Common myeloid progenitor, CD34-positive (primary cell): ENCODE results near the gene RAVER2.

Experiments used
- CTCF ChIA-PET: fragments of 350-600 bp; sonication (Branson Sonifier 250); formaldehyde crosslinking; loops from one replicate; lab custom pipeline; 2021; ENCODE audit warnings: antibody characterized with exemption; lab: Charles Lee
- POLR2A ChIA-PET: fragments of 350-600 bp; sonication (Branson Sonifier 250); formaldehyde crosslinking; loops from one replicate; lab custom pipeline; 2021; ENCODE audit warnings: antibody characterized with exemption; lab: Charles Lee
- DNase-seq, 3 donors: peaks; one replicate each; pipeline versions ENCODE4 v3.0.0 to v3.0.0-alpha.2; 2013
- H3K27ac ChIP-seq, 2 experiments: 1 replicate in 1 of 2; 2 replicates in 1 of 2; pipeline ENCODE4 v1.7.0; 2013; ENCODE audit warnings: inconsistent platforms in 2 of 2, low read length in 2 of 2, mild to moderate bottlenecking in 2 of 2, low read depth in 1 of 2, moderate library complexity in 1 of 2; ENCODE audit not compliant: severe bottlenecking in 2 of 2, insufficient read depth in 1 of 2, poor library complexity in 1 of 2
- H3K27me3 ChIP-seq, 5 experiments: replicated peaks in 2 of 5; 1 replicate in 3 of 5; 2 replicates in 2 of 5; pipeline versions ENCODE4 v1.6.1 to v1.7.0; 2013; ENCODE audit warnings: low read length in 4 of 5, mild to moderate bottlenecking in 2 of 5, moderate library complexity in 2 of 5, inconsistent platforms in 1 of 5; ENCODE audit not compliant: insufficient read depth in 5 of 5, control insufficient read depth in 4 of 5
- H3K36me3 ChIP-seq, 4 experiments: 1 replicate in 2 of 4; 2 replicates in 2 of 4; pipeline versions ENCODE4 v1.6.1 to v1.7.0; 2013; ENCODE audit warnings: low read length in 3 of 4, control low read depth in 1 of 4, mild to moderate bottlenecking in 1 of 4; ENCODE audit not compliant: control insufficient read depth in 4 of 4, insufficient read depth in 4 of 4
- H3K4me1 ChIP-seq, 4 experiments: 1 replicate in 3 of 4; 2 replicates in 1 of 4; pipeline versions ENCODE4 v1.6.1 to v1.7.1; 2013; ENCODE audit warnings: low read length in 3 of 4, mild to moderate bottlenecking in 3 of 4, control low read depth in 1 of 4, inconsistent platforms in 1 of 4, moderate library complexity in 1 of 4; ENCODE audit not compliant: control insufficient read depth in 4 of 4, insufficient read depth in 4 of 4; ENCODE audit errors: control extremely low read depth in 1 of 4
- H3K4me3 ChIP-seq, 7 experiments: 1 replicate in 4 of 7; 2 replicates in 3 of 7; pipeline versions ENCODE4 v1.5.1 to v1.7.0; 2013; ENCODE audit warnings: mild to moderate bottlenecking in 7 of 7, low read length in 6 of 7, moderate library complexity in 6 of 7, inconsistent platforms in 2 of 7, low read depth in 2 of 7, control low read depth in 1 of 7; ENCODE audit not compliant: insufficient read depth in 4 of 7, control insufficient read depth in 1 of 7; ENCODE audit errors: extremely low read depth in 1 of 7
- H3K9me3 ChIP-seq, 5 experiments: 1 replicate in 4 of 5; 2 replicates in 1 of 5; pipeline versions ENCODE4 v1.6.1 to v1.7.1; 2013; ENCODE audit warnings: low read length in 4 of 5, mild to moderate bottlenecking in 2 of 5, inconsistent platforms in 1 of 5, low read depth in 1 of 5, moderate library complexity in 1 of 5; ENCODE audit not compliant: control insufficient read depth in 4 of 5, insufficient read depth in 2 of 5; ENCODE audit errors: control extremely low read depth in 1 of 5
- WGBS: methylation state at CpG from one replicate; pipeline ENCODE4 v1.1.5; 2013; ENCODE audit not compliant: insufficient coverage; 5-methylcytosine and 5-hydroxymethylcytosine counted together

The RAVER2 gene

DNA sequence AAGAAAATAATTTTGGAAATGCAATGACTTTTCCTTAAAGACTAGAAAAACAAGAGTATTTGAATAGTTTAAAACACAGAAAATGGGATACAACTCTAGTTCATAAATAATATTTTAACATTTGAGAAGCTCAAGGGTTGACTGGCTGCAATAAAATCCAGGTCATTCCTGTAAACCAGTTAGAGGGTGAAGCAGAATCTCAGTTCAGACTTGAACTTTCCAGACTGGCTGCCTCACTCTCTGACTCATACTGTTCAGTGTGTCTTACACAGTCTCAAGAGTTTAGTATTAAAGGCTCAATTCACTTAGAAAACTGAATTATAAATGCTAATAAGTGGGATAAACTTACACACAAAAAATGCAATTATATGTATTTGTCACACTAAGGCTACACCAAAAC lies 89.9 kb downstream of the RAVER2 start:
- peak overlapping the region in 1 of 2 experiments; percentile 2 for H3K27ac ChIP-seq
- no peaks in the 10 kb centered on the region for H3K27me3 ChIP-seq
- POLR2A ChIA-PET = no interaction called here
- H3K4me1 ChIP-seq = no peaks in the 10 kb centered on the region
- H3K9me3 ChIP-seq = no peaks in the 10 kb centered on the region
- peaks cover 23 to 90% (median 69%) of the 10 kb centered on the region in 4 experiments for H3K36me3 ChIP-seq
- H3K4me3 ChIP-seq = no peak overlapping the region
- no peak for DNase-seq
- CTCF ChIA-PET = interaction anchor here (1.2 to 3.5 kb wide), 2 partner anchors 11 to 23 kb away, joined by 3 to 15 read pairs; no protein-coding TSS in a partner anchor

DNA sequence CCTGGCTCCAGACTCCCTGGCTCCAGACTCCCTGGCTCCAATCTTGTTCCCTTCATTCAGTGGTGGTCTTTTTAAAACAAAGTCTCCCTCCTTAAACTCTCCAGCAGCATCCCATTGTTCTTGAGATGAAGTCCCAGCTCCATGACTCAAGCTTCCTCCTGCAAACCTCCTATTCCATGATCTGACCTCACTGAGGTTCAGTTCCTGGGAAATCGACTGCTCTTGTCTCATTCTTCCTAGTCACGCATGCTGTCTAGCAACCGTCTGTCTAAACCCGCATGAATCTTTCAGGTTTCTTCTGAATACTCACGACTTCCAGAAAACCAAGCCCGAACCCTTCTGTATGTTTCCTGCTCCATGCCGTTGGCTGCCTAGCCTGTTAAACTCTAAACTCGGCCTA lies 91.9 kb downstream of the RAVER2 start:
- no peak for DNase-seq
- ChIA-PET CTCF (interaction anchor here (1.0 kb wide), 1 partner anchor 13 kb away, joined by 4 read pairs; no protein-coding TSS in a partner anchor), POLR2A (no interaction called here)
- no peaks in the 10 kb centered on the region for H3K27me3 ChIP-seq
- peaks cover 27 to 93% (median 78%) of the 10 kb centered on the region in 4 experiments for H3K36me3 ChIP-seq
- no peaks in the 10 kb centered on the region for H3K9me3 ChIP-seq
- no peaks in the 10 kb centered on the region for H3K4me1 ChIP-seq
- no peak overlapping the region for H3K4me3 ChIP-seq
- 93% methylated on average over 8 of the region's 8 CpGs for WGBS
- no peak overlapping the region for H3K27ac ChIP-seq

DNA sequence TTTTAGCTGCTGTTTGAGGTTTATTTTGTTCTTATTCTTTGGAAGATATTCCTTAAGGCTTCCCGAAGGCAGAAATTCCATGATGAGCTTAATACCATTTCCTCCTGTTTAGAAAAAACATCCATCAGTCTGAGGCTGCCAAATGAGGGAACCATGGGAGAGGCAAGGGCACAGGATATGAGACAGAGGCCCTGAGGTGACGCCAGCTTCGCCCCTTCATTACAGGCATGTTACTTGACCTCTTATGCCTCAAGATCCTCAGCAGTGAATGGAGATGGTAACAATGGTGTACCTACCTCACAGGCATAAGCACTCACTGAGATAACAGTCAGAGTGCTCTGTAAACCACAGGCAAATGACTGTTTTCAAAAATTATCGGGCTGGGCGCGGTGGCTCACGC lies 93.6 kb downstream of the RAVER2 start:
- no peaks in the 10 kb centered on the region for H3K9me3 ChIP-seq
- 91% methylated on average over 3 of the region's 7 CpGs for WGBS
- no peak overlapping the region for H3K4me3 ChIP-seq
- ChIA-PET POLR2A (no interaction called here), CTCF (no interaction called here)
- H3K27ac ChIP-seq = no peak overlapping the region
- DNase-seq = no peak
- no peaks in the 10 kb centered on the region for H3K4me1 ChIP-seq
- peaks cover 22 to 91% (median 73%) of the 10 kb centered on the region in 4 experiments for H3K36me3 ChIP-seq
- H3K27me3 ChIP-seq = no peaks in the 10 kb centered on the region

DNA sequence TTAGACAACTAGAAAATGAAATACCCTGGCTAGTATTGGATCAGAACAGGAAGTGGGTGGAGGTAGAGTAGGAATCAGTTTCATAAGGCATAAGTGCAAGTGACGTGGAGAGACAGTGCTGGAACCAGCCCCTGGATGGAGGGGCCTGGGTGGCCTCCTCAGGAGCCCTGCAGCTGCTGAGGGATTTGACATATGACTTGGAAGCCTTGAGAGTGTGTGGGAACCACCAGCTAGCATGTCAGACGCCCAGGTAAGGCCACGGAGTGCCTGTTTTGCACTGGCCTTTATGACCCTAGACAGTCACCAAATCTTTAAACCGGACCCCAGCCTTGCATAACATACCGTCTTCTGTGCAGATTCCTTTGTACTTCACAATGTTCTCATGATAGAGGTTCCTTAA lies 94.4 kb downstream of the RAVER2 start:
- ChIA-PET CTCF (interaction anchor here (1.6 kb wide), 1 partner anchor 202 kb away, joined by 4 read pairs; no protein-coding TSS in a partner anchor), POLR2A (no interaction called here)
- peaks cover 18 to 91% (median 75%) of the 10 kb centered on the region in 4 experiments for H3K36me3 ChIP-seq

DNA sequence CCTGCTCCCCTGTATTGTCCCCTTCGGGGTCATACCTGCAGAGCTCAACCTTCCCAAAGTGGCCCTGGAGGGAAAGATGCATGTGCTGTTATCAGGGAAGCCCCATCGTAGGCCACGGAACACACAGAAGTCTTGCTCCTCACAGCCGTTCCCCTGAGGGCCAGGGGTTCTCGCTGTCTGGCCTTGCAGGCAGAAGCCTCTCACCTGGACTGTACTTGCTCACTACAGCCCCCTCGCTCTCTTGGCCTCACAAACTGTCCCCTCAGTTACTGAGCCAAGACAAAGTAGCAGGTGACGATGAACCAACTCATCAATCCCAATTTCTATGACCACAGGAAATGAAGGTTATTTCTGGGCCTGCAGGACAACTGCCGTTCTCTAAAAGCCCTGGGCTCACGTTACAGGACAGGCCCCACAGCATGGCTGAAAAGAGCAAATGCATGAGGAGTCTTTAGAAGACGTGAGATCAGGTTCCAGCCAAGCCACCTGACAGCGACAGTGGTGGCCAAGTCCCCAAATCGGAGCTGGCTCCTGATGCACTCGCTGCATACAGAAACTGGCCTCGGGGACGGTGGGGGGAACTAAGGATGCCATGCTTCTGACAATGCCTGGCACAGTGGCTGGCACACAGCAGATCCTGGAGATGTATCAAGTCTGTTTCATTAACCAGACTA lies 95.0 kb downstream of the RAVER2 start:
- Histone ChIP-seq H3K4me3 (no peak overlapping the region), H3K9me3 (no peaks in the 10 kb centered on the region), H3K27me3 (no peaks in the 10 kb centered on the region), H3K27ac (no peak overlapping the region), H3K36me3 (peaks cover 17 to 91% (median 76%) of the 10 kb centered on the region in 4 experiments), H3K4me1 (no peaks in the 10 kb centered on the region)
- CTCF ChIA-PET = interaction anchor here (1.6 kb wide), 1 partner anchor 201 kb away, joined by 4 read pairs; no protein-coding TSS in a partner anchor
- POLR2A ChIA-PET = interaction anchor here (0.6 kb wide), 1 partner anchor 1696 kb away, joined by 3 read pairs; no protein-coding TSS in a partner anchor
- no peak for DNase-seq
- WGBS = 100% methylated on average over 13 of the region's 15 CpGs

More for the DNA sequence above, 94.4 kb downstream of the RAVER2 start:
- Histone ChIP-seq H3K4me1 (no peaks in the 10 kb centered on the region), H3K4me3 (no peak overlapping the region), H3K27me3 (no peaks in the 10 kb centered on the region), H3K27ac (no peak overlapping the region), H3K9me3 (no peaks in the 10 kb centered on the region)
- no peak for DNase-seq
- 100% methylated on average over 5 of the region's 5 CpGs for WGBS

DNA sequence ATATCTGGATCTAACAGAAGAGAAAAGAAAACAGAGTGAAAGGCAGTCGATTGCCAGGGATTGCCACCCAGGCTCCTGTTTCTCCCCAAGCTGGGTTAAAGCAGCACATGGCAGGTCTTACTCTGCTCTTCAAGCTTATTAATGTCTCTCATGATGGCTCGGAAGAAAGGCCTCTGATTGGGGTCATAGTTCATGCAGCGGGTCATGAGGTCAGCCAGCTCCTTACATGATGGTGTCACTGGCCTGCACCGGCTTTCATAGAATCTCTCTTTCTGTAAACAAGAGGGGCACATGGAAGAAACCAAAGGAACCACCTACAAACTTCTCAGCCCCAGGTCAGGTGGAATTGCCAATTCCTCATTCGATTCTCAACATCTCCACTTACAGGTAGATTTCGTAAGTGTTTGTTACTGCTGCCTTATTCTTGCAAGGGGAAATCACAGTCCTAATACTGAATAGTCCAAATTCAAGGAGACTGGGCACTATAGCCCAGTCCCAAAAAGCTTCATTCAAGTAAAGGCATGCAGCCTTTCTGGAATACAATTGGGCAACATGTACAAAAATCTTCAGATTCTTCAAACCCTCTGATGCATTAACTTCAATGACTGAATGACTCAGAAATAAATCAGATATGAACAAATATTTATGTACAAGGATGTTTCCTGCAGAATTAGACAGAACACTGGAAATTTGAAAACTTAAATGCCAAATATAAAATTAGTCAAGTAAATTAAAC lies 96.6 kb downstream of the RAVER2 start:
- no peak for DNase-seq
- no peak overlapping the region for H3K27ac ChIP-seq
- H3K4me1 ChIP-seq = no peaks in the 10 kb centered on the region
- H3K36me3 ChIP-seq = peaks cover 17 to 91% (median 72%) of the 10 kb centered on the region in 4 experiments
- H3K4me3 ChIP-seq = no peak overlapping the region
- no peaks in the 10 kb centered on the region for H3K9me3 ChIP-seq
- H3K27me3 ChIP-seq = no peaks in the 10 kb centered on the region
- ChIA-PET CTCF (interaction anchor here (1.0 kb wide), 1 partner anchor 17 kb away, joined by 4 read pairs; no protein-coding TSS in a partner anchor), POLR2A (no interaction called here)
- 91% methylated on average over 6 of the region's 6 CpGs for WGBS

DNA sequence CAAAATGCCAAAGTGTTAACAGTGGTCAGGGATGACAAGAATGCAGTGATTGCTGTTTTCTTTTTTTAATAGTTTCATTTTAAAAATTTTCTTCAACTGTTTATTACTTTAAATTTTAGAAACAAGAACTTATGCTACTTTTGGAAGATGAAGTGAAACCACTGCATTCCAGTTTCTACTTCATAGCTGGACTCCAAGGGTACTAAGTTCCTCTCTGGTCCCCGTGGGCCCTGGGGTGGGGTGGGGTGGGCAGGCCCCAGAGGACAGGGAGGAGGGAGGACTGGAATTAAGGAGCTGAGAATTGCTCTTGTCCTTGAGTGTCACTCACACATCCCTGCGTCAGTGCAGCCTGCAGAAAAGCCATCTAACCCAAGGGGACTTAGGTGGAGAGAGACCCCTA lies 97.3 kb downstream of the RAVER2 start:
- no peak for DNase-seq
- Histone ChIP-seq H3K4me3 (no peak overlapping the region), H3K27me3 (no peaks in the 10 kb centered on the region), H3K9me3 (no peaks in the 10 kb centered on the region), H3K4me1 (no peaks in the 10 kb centered on the region), H3K36me3 (peaks cover 14 to 91% (median 68%) of the 10 kb centered on the region in 4 experiments), H3K27ac (no peak overlapping the region)
- CTCF ChIA-PET = no interaction called here
- POLR2A ChIA-PET = no interaction called here
- 100% methylated on average over 1 of the region's 2 CpGs for WGBS
